ENCODE data around the gene SNAI3. TPM values are rescaled to one million over a fixed set of nuclear protein-coding genes. Genes with fewer than 3 reads are reported as not detected.
A peak's percentile ranks its signal among the peaks of the same experiment; 100 is the strongest.

SNAI3 gene
- total RNA-seq, 1 donor from 2014 or later: 0.97 TPM

- intact Hi-C loops (cut with DNase I): no loop called here
- no peak for DNase-seq (ENCODE audit: low spot score)
These were observed 8.9 kb upstream of the SNAI3 start for GRCh38 chr16:88695218-88695617.

- DNase-seq (ENCODE audit: low spot score): no peak
- intact Hi-C loops (cut with DNase I): no loop called here
These were observed 8.1 kb upstream of the SNAI3 start for GRCh38 chr16:88694221-88695087.

- intact Hi-C loops (cut with DNase I): no loop called here
These were observed 7.3 kb upstream of the SNAI3 start for GRCh38 chr16:88693420-88694177.

GRCh38 chr16:88692861-88693260, 6.6 kb upstream of the SNAI3 start:
- intact Hi-C loops (cut with DNase I): no loop called here
- DNase-seq (ENCODE audit: low spot score): no peak

More at GRCh38 chr16:88693420-88694177, 7.3 kb upstream of the SNAI3 start:
- no peak for DNase-seq (ENCODE audit: low spot score)

- intact Hi-C loops (cut with DNase I): no loop called here
- peak; percentile 90 for DNase-seq (ENCODE audit: low spot score)
These were observed 5.7 kb upstream of the SNAI3 start for GRCh38 chr16:88691924-88692560.

GRCh38 chr16:88691129-88691813, 5.0 kb upstream of the SNAI3 start:
- intact Hi-C loops (cut with DNase I): no loop called here
- DNase-seq (ENCODE audit: low spot score): no peak

- DNase-seq (ENCODE audit: low spot score): no peak
These were observed 4.2 kb upstream of the SNAI3 start for GRCh38 chr16:88690341-88691128.

GRCh38 chr16:88688013-88688778, 1.9 kb upstream of the SNAI3 start:
- intact Hi-C loops (cut with DNase I): no loop called here
- no peak for DNase-seq (ENCODE audit: low spot score)

More at GRCh38 chr16:88690341-88691128, 4.2 kb upstream of the SNAI3 start:
- intact Hi-C loops (cut with DNase I): no loop called here

- intact Hi-C loops (cut with DNase I): no loop called here
- DNase-seq (ENCODE audit: low spot score): no peak
These were observed 1.3 kb upstream of the SNAI3 start for GRCh38 chr16:88687676-88688012.

- intact Hi-C loops (cut with DNase I): no loop called here
- DNase-seq (ENCODE audit: low spot score): no peak
These were observed 908 bp upstream of the SNAI3 start for GRCh38 chr16:88687254-88687576.

- intact Hi-C loops (cut with DNase I): no loop called here
- DNase-seq (ENCODE audit: low spot score): no peak
These were observed 257 bp downstream of the SNAI3 start for GRCh38 chr16:88686062-88686438.

- intact Hi-C loops (cut with DNase I): no loop called here
- no peak for DNase-seq (ENCODE audit: low spot score)
These were observed 898 bp downstream of the SNAI3 start for GRCh38 chr16:88685156-88686061.

- intact Hi-C loops (cut with DNase I): no loop called here
- no peak for DNase-seq (ENCODE audit: low spot score)
These were observed 1.6 kb downstream of the SNAI3 start for GRCh38 chr16:88684569-88685155.

- intact Hi-C loops (cut with DNase I): no loop called here
These were observed 4.4 kb downstream of the SNAI3 start for GRCh38 chr16:88681709-88682451.

GRCh38 chr16:88681084-88681680, 5.1 kb downstream of the SNAI3 start:
- intact Hi-C loops (cut with DNase I): no loop called here
- DNase-seq (ENCODE audit: low spot score): no peak

More at GRCh38 chr16:88681709-88682451, 4.4 kb downstream of the SNAI3 start:
- DNase-seq (ENCODE audit: low spot score): no peak

GRCh38 chr16:88680554-88681083, 5.7 kb downstream of the SNAI3 start:
- intact Hi-C loops (cut with DNase I): no loop called here
- DNase-seq (ENCODE audit: low spot score): no peak
